HG03521 (cell line): ENCODE results near the gene OR4K2.
"Not testable (repeated sequence)": the region's sequence is repeated elsewhere in the genome, so short reads cannot be mapped to it uniquely, and the experiment has no call there.

ENCODE experiments used
- ATAC-seq: cut with Tn5 transposase; IDR thresholded peaks from one replicate; pipeline ENCODE4 v1.9.1; 2021; ENCODE audit warnings: mild to moderate bottlenecking, moderate library complexity; ENCODE audit not compliant: unreplicated experiment

OR4K2 gene, protein sequence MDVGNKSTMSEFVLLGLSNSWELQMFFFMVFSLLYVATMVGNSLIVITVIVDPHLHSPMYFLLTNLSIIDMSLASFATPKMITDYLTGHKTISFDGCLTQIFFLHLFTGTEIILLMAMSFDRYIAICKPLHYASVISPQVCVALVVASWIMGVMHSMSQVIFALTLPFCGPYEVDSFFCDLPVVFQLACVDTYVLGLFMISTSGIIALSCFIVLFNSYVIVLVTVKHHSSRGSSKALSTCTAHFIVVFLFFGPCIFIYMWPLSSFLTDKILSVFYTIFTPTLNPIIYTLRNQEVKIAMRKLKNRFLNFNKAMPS

DNA sequence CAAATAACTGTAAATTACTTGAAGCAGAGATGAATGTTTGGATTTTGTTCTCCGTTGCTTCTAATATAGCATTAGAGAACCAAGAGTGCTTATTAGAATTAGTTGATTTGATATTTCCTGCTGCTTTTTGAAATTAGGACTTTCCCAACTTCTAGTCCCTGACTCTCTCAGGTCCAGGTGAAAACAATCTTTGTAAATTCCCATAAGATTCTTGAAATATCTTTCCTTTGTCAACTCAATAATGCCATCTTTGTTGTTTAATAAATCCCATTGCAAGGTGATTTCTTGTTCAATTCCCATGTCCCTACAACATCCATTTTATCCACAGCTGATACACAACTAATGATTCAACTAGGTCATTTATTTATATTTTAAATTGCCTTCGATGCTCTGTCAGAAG, at the start of gene OR4K2:
TSS of gene OR4K2 (plus strand) at position 301 of the 400 bp plus-strand sequence. CDS start 1,126 bp downstream, outside the sequence.
- ATAC-seq = no peak

DNA sequence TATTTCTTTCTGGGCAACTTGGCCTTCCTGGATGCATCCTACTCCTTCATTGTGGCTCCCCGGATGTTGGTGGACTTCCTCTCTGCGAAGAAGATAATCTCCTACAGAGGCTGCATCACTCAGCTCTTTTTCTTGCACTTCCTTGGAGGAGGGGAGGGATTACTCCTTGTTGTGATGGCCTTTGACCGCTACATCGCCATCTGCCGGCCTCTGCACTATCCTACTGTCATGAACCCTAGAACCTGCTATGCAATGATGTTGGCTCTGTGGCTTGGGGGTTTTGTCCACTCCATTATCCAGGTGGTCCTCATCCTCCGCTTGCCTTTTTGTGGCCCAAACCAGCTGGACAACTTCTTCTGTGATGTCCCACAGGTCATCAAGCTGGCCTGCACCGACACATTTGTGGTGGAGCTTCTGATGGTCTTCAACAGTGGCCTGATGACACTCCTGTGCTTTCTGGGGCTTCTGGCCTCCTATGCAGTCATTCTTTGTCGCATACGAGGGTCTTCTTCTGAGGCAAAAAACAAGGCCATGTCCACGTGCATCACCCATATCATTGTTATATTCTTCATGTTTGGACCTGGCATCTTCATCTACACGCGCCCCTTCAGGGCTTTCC, 47.2 kb upstream of the OR4K2 start:
- not testable (repeated sequence) for ATAC-seq

DNA sequence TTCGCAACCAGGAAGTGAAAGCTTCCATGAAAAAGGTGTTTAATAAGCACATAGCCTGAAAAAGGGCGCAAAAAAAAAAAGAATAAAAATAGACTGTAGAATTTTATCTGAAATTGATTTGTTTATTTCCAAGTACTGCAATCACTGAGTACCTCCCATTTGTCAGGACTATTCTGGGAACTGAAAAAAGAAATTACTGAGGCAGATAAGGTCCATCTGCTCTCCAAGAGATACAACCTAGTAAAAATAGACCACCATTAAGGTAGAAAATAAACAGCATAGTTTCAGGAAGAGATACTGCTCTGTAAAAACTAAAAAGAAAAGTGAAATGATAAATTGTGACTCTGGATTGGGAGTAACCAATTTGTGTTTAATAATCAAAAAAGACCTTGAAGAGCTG, 46.6 kb upstream of the OR4K2 start:
- no peak for ATAC-seq

DNA sequence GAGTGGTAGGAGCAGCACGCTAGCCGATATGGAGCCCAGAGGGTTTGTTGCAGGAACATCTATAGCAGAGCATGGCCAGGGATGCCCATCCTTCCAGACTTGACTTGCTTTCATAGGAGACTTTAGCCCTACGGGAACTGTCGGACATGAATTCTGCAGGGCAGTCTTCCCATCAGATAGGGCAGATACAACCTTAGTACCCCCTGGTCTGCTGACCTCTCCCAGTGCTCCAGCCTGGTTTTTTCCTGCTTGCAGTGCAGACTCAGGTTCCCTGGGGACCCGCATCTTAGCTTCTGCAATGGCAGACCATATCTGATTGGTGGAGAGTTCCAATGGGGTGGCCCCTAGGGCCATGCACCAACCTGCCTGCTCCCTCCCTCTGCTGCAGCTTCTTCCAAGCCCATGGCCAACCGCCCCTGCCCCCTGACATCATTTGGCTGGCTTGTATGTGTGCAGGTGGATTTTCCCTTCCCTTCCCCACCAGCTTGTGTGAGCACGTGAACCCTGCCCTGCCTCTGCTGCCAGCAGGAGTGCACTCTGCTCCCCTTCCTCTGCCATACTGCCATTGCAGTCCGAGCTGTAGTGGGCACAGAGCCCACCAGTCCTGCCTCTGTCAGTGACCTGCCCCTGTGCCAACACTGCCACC, 40.6 kb upstream of the OR4K2 start:
- ATAC-seq = not testable (repeated sequence)

DNA sequence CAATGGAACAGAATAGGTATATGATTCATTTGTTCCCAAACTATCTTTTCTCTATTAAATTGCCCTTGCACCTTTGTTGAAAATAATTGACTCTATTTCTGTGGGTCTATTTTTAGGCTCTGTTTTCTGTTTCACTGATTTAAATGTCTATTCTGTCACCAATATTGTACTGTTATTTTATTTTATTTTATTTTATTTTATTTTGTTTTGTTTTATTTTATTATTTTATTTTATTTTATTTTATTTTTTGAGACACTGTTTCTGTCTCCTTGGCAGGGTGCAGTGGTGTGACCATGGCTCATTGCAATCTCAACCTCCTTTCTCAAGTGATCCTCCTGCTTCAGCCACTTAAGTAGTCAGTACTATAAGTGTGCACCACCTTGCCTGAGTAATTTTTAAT, 36.5 kb upstream of the OR4K2 start:
- ATAC-seq = no peak

DNA sequence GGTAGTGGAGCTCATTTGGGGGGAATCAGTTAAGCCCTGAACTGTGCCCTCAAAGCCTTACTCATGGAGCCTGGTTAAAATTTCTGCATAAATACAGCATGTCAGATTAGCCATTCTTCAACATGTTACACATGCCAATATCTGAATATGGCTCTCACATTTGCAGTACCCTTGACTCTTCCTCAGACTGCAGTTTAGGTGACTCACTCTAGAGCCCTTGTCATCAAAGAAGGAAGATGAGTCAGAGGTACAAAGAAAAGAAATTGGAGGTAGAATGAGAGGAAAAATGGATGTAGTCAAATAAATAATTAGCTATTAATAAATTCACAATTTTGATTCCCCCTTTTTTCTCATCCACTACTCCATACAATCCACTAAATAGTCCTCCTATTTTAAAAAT, 23.6 kb upstream of the OR4K2 start:
- no peak for ATAC-seq

DNA sequence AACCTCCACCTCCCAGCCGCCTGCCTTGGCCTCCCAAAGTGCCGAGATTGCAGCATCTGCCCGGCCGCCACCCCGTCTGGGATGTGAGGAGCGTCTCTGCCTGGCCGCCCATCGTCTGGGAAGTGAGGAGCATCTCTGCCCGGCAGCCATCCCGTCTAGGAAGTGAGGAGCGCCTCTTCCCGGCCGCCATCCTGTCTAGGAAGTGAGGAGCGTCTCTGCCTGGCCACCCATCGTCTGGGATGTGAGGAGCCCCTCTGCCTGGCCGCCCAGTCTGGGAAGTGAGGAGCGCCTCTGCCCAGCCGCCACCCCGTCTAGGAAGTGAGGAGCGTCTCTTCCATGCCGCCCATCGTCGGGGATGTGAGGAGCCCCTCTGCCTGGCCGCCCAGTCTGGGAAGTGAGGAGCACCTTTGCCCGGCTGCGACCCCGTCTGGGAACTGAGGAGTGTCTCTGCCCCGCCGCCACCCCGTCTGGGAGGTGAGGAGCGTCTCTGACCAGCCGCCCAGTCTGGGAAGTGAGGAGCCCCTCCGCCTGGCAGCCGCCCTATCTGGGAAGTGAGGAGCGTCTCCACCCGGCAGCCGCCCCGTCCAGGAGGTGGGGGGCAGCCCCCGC, 8.8 kb upstream of the OR4K2 start:
- ATAC-seq = not testable (repeated sequence)

DNA sequence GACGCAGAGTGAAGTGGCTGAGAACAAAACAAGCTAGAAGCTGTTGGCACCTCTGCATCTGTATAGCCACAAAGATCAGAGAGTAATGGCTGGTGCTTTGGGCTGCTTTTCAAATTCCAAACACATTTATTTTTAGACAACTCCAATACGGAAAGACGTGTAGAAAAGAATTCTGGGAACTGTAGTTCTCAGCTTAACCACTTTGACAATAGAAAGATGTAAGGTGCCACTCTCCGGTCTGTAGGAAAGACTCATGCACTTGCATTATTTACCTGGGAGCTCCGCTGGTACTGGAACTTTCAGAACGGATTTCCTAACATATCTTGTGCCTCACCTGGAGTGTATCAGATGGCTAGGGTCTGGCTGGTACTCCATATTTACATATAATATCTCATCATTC, 1.8 kb upstream of the OR4K2 start:
- ATAC-seq = no peak

DNA sequence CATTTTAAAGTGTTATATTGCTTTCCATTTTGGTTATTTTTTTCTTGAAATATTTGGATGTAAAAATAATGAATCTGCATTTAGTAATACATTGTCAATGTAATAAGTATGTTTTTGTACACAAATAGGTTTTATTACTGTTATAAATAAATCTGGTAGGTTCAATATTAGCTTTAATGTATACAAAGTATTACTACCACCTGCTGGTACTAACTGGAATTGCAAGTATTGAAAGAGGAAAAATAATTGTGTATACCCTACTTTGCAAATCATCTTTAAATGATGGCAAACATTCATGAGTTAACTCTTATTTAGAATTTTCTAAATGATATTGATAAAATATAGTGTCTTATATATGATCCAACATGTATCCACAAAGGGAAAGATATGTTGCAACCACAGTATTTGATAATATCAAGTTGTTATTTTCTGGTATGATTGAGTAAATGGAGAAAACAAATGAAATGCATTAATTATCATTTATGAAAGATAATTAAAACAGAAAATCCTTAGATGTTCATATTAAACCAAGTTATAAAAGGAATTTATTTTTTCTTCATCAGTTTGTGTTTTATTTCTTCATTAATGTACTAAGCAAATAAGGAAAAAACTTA, 3.2 kb downstream of the OR4K2 start:
- ATAC-seq = no peak

DNA sequence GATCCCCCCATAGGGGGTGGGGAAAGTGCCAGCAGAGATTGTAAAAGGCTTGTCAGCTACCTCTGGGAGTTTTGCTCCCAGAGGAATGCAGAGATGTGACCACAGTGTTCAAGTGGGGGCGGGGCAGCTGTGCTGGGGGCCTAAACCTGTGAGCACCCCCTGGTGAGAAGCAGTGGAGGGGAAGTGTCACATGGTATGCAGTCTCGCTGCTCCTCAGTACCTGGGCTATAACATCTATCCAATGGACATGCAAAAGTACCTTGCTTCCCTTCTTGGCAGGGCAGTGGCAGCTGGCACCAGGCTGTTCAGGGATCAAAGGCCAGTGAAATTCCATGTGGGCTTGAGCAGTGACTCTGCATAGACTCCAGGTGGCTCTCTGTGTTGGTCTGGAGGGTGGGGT, 20.3 kb downstream of the OR4K2 start:
- ATAC-seq = no peak

DNA sequence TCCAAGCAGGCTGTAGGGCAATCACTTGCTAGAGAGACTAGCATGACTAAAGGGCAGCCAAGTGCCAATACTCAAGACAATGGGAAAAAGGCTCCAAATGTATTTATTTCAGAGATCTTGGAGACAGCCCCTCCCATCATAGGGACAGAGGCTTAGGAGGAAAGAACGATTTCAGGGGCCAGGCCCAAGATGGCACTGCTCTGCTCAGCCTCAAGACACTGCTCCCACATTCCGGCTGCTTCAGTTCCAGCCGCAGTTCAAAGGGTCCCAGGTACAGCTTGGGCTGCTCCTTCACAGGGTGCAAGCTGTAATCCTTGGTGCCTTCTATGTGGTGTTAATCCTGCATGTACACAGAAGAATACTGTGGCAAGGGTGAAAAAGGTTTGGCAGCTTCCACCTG, 26.1 kb downstream of the OR4K2 start:
- ATAC-seq = no peak

DNA sequence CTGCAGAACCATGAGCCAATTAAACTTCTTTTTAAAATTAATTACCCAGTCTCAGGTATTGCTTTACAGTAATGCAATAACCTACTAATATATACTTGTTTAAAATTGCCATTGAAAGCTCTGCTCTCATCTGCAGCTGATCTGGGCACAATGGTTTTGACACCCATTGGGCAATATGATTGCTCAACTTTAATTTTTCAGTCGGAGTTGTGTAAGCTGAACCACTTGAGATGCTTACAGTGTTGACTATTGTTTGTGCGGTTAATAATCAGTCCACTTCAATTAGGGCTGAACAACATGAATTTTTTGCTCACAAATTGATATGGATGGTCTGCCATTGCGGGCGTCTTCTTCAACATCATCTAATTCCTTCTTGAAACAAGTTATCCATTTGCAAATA, 27.5 kb downstream of the OR4K2 start:
- ATAC-seq = no peak

DNA sequence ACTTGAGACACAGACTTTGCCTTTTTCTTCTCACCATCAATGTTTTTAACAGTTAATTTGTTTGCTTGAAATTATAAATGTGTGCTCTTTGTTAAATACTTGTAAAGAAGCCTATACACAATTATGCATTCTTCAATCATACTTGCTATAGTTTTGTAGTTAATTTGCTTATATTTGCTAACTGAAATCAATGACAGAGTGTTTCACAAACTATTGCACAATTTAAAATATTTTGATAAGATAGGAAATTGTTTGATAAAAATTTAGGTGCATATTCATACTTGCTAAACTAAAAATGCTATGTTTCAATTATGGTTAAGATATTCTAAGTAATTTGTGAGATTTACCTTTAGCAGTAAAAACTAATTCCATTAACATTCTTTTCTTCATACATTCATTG, 31.7 kb downstream of the OR4K2 start:
- no peak for ATAC-seq

DNA sequence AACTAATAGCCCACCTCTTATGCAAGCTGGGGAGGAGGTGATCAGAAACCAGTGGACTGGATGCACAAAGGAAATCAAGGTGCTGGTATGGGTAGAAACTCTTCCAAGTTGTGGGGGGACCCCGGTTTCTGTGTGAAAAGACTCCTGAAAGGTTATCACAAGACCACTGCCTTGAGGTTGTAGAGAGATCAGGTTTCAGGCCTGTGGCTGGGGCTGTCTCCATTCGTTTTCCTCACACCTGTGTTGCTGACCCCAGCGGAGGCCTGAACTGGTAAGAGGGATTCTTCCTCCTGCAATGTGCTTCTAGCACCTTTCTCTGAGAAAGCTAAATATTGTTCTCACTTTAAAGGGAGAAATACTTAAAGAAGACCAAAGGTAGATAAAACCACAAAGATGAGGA, 36.2 kb downstream of the OR4K2 start:
- ATAC-seq = no peak

DNA sequence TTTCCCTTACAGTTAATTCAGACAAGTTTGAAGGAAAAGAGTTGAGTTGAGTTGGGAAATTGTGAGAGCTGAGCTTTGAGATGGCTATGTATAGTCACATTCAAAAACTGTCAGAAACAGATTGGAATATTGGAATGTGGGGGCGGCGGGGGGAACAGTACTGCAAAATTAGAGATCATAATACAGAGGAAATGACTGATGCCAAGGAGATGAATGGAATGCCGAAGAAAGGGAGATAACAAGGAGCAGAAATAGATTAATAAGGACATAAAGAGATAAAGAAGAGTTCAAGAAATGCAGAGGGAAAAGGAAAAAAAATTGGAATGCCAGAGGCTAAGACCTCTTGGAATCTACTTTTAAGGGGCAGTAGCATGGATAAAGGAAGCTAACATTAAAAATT, 42.3 kb downstream of the OR4K2 start:
- ATAC-seq = no peak

DNA sequence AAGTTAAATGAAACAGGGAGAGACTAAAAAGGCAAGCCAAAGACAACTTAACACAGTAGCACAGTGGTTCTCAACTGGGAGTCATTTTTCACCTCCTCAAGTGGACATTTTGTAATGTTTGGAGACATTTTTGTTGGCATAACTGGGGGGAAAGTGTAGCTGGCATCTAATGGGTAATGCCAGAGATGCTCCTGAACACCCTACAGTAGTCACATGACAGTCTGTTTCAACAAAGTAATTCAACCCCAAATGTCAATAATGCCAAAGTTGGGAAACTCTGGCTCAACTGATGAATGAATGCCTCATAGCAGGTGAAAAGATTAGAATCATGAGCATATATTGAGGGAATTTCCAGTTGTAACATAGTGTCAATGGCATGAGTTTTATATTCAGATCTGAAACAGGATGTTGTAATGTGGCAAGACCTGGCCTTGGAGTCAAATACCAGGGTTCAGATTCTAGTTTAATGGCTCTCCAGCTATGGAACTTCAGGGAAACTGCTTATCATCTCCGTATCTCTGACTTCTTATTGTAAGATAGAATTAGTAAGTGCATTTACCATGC, 43.1 kb downstream of the OR4K2 start:
- ATAC-seq = no peak

DNA sequence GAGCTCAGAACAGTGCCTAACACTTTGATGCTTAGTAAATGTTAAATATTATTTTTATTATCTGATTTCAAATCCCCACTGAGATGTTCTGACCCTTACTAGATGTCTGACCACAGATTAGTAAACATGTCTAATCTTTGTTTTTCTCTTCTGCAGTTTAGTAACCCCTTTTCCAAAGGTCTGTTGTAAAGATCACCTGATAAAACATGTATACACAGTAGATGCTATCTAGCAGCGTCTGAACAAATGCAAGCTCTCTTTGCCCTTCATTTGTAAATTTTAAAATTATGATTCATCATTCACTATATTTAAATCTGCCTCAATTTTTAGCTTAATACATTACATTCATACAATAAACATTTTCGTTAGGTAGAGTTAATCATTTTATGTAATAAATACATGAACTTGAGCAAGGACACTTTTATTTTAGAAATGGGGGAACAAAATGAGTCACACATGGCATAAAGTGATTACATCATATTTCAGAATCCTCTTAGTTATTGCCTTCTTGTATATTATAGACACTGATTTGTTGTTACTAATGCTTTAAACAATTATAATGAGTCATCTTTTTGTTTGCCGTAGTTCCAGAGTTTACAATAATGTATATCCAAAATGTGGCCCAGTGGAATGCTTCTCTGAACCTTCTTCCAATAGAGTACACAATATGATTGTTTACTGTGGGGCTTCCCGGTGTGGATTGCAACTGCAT, 43.8 kb downstream of the OR4K2 start:
- no peak for ATAC-seq

DNA sequence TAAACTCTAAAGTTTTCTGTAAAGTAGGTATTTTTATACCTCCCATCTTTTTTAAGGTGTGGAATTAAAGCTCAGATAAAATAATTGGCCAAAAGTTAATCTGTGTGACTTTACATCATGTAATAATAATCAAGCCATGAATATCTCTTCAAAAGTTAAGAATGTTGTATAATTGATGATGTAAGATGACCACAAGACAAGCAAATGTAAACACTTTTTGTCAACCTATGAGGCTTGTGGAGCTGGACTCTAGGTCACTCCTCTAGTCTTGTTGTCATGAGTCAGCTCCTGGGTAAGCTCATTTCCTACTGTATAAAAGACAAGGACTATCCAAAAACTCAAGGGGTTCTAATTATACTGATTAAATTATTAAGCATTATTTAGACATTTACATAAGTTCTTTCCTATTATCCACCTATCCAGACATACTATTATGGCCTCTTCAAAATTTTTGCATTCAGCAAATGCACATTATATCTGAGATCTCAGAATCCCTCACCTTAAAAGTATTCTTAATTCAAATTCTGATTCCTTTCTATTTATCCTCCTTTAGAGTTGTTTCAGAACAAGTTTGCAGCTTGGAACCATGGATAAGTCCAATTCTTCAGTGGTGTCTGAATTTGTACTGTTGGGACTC, 45.2 kb downstream of the OR4K2 start, which contains the start of gene OR4K5:
TSS of gene OR4K5 (plus strand) at position 587 of the 637 bp plus-strand sequence. CDS start at position 587, 0 bp downstream.
- ATAC-seq = no peak

DNA sequence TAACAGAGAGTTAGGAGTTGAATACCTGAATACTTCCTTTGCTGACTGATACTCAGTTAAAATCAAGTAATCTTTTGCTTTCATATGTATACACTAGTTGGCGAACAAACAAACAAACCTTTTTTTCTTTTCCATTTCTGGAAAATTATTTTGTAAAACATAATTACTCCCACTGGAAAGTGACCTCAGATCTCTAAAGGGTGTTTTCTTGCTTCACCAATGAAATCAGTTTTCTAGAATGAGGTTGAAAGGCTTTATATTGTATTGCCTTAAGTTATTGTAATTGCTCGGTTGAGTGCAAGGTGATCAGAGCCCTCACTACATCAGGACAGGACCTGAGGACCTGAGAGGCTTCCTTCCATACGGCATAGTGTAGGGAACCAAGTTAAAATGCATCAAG, 55.7 kb downstream of the OR4K2 start, which contains the start of gene OR4K1:
TSS of gene OR4K1 (plus strand) at position 301 of the 400 bp plus-strand sequence. CDS start 4,750 bp downstream, outside the sequence.
- no peak for ATAC-seq
